T-helper 1 cell treated with Interleukin-12 subunit alpha and Interleukin-12 subunit beta and Interleukin-4 antibody, amounts not matched to agents 30 μg/mL and 1 μg/mL, for 36 hours (primary cell): Measurements from ENCODE around the gene OXCT1.

Source experiments
- H3K27ac Mint-ChIP-seq: one replicate; pipeline ENCODE4 v1.8.0; 2021; ENCODE audit warnings: mild to moderate bottlenecking, mixed read lengths
- H3K27me3 Mint-ChIP-seq: one replicate; pipeline ENCODE4 v1.8.0; 2021; ENCODE audit warnings: low read depth, mixed read lengths
- H3K36me3 Mint-ChIP-seq: one replicate; pipeline ENCODE4 v1.8.0; 2021; ENCODE audit warnings: low read depth, mixed read lengths
- H3K4me1 Mint-ChIP-seq: one replicate; pipeline ENCODE4 v1.8.0; 2021; ENCODE audit warnings: low read depth, mixed read lengths
- H3K4me3 Mint-ChIP-seq: one replicate; pipeline ENCODE4 v1.8.0; 2021; ENCODE audit warnings: mild to moderate bottlenecking, moderate library complexity, mixed read lengths
- H3K9me3 Mint-ChIP-seq: one replicate; pipeline ENCODE4 v1.8.0; 2021; ENCODE audit warnings: mixed read lengths

OXCT1 gene

DNA sequence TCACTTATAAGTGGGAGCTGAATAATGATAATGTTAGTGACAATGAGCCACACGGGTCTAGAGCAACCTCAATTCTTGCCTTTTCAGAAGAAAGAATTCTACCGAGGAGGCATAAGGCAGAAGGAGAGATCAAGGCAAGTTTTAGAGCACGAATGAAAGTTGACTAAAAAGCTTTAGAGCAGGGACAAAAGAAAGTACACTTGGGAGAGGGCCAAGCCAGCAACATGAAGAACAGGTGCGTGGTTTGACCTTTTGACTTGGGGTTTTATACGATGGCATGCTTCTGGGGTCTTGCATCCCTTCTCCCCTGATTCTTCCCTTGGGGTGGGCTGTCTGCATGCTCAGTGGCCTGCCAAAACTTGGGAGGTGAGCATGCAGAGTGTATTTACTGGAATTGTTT is 12.5 kb upstream of the OXCT1 start:
- peaks cover 7% of the 10 kb centered on the region for H3K27me3 Mint-ChIP-seq
- H3K9me3 Mint-ChIP-seq, result no peaks in the 10 kb centered on the region
- H3K27ac Mint-ChIP-seq, result no peak overlapping the region

DNA sequence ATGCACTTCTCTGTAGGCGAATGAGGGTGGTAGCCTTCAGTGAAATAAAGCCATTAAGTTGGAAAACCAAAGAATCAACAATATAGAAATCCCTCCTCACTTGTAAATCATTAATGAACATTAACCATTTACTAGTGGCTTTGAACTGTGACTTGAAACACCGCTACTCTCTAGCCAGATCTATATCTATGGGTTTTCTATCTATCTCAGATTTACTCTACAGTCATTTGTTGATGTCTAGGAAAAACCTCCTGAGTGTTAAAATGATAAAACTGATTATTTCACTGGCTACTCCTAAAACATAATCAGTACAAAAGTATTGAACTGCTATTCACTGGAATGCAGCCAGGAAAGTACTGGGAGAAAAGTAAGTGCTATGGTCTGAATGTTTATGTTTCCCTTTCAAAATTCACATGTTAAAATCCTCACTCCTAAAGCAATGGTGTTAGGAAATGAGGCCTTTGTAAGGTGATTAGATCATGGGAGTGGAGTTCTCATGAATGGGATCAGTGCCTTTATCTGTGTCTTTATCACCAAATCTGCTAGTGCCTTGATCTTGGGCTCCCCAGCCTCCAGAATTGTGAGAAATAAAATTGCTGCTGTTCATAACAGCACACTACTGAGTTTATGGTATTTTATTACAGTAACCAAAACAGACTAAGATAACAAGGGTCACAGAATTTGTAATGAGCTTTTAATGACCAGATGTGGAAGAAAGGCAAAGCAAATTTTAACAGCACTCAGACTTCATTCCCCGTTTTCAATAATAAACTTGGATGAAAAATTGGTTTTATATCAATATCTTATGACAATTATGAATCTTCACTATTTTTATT is 8.6 kb upstream of the OXCT1 start:
- Mint-ChIP-seq H3K9me3 (no peaks in the 10 kb centered on the region), H3K4me3 (no peak overlapping the region), H3K4me1 (peaks cover 14% of the 10 kb centered on the region), H3K27ac (no peak overlapping the region), H3K36me3 (peaks cover 1% of the 10 kb centered on the region), H3K27me3 (peaks cover 7% of the 10 kb centered on the region)

More for the DNA sequence above, 12.5 kb upstream of the OXCT1 start:
- H3K36me3 Mint-ChIP-seq, result peaks cover 1% of the 10 kb centered on the region
- H3K4me1 Mint-ChIP-seq, result peaks cover 8% of the 10 kb centered on the region
- H3K4me3 Mint-ChIP-seq, result no peak overlapping the region

DNA sequence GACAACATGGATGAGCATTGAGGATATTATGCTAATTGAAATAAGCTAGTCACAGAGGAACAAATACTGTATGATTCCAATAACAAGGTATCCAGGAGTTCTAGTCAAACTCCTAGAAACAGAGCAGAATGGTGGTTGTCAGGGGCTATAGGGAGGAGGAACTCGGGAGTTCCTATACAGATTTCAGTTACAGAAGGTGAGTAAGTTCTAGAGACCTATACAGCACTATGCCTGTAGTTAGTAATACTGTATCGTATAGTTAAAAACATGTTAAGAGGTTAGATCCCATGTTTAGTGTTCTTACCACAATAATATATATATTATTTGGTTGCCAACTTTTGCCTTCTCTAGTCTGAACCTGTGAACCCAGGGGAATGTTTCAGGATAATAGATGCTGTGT is 7.9 kb upstream of the OXCT1 start:
- Mint-ChIP-seq H3K4me1 (peaks cover 12% of the 10 kb centered on the region), H3K36me3 (no peaks in the 10 kb centered on the region), H3K27ac (no peak overlapping the region), H3K27me3 (peaks cover 7% of the 10 kb centered on the region), H3K4me3 (no peak overlapping the region), H3K9me3 (no peaks in the 10 kb centered on the region)

DNA sequence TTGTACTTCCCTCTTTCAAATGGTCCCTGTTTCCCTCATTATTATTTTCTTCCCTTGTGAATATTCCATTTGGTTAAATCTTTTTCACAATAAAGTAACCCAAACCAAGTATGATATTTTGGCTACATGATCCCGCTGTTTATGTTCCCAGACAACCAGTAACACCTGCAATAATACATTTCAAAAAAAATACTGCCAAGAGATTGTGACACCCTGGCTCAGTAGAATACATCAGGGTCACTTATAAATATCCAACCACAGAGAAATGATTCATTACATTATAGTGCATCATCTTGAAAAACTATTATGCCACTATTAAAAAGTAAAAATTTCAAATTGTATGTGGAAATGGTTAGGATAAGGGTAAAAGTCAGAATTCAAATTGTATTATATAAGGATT is 7.2 kb upstream of the OXCT1 start:
- Mint-ChIP-seq H3K27ac (no peak overlapping the region), H3K4me1 (peaks cover 10% of the 10 kb centered on the region), H3K9me3 (no peaks in the 10 kb centered on the region), H3K4me3 (no peak overlapping the region), H3K36me3 (no peaks in the 10 kb centered on the region), H3K27me3 (peaks cover 7% of the 10 kb centered on the region)

DNA sequence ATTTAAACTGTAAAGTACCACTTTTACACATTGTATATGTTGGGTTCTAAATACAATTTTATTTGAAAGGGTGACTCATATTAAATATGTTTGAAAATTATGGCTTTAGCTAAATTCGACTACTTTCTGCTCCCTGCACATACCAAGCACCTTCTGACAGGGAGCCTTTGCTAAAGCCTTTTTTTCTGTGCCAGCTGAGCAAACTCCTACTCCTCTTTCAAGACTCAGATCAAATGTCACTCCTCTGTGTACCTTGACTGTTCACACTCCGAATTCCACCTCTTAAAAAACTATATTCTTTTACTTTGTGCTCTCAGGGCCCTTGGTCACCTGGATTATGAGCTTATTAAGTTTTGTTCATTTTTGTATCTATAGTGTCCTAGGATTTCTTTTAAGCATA is 6.5 kb upstream of the OXCT1 start:
- H3K9me3 Mint-ChIP-seq, result no peaks in the 10 kb centered on the region
- H3K27ac Mint-ChIP-seq, result no peak overlapping the region
- peaks cover 7% of the 10 kb centered on the region for H3K27me3 Mint-ChIP-seq
- no peak overlapping the region for H3K4me3 Mint-ChIP-seq
- peaks cover 10% of the 10 kb centered on the region for H3K4me1 Mint-ChIP-seq
- H3K36me3 Mint-ChIP-seq, result no peaks in the 10 kb centered on the region

DNA sequence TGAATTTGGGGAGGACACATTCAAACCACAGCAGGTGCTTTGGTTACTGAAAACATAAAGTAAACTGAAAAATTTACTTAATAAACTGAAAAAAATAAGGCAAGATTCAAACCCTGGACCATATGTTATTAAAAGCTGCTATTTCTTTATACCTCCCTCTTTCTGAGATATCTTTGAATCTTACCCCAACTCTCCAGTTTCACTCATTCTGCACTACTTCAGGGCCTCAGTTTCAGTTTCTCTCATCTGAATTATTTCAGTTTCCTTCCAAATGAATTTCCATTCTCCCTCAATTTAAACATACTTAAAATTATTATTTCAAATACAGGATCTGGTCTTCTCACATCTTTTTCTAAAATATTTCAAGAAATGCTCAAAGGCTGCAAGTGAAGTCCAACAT is 4.9 kb upstream of the OXCT1 start:
- H3K4me1 Mint-ChIP-seq, result peaks cover 15% of the 10 kb centered on the region
- H3K9me3 Mint-ChIP-seq, result no peaks in the 10 kb centered on the region
- no peak overlapping the region for H3K27ac Mint-ChIP-seq
- no peaks in the 10 kb centered on the region for H3K36me3 Mint-ChIP-seq
- peaks cover 4% of the 10 kb centered on the region for H3K27me3 Mint-ChIP-seq
- H3K4me3 Mint-ChIP-seq, result no peak overlapping the region

DNA sequence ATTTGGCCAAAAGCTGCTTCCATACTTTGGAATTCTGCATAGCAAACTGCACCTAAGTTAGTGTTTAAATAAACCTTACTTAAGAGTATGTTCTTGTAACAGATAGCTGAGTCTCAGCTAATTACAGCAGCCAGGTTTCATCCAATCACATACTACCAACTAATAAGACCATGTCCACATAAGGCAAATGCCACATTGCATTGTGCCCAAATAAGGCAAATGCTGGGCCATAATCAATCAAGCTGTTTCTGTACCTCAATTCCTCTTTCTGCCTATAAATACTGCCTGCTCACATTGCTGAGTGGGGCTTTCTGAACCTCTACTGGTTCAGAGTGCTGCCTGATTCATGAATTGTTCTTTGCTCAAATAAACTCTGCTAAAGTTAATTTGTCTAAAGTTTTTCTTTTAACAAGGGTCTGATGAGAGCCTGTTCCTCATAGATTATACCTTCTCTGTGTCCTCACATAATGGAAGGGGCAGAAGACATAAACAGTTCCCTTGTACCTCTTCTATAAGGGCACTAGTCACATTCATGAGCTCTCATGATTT is 4.4 kb upstream of the OXCT1 start:
- no peak overlapping the region for H3K27ac Mint-ChIP-seq
- no peak overlapping the region for H3K4me3 Mint-ChIP-seq
- H3K9me3 Mint-ChIP-seq, result no peaks in the 10 kb centered on the region
- H3K27me3 Mint-ChIP-seq, result no peaks in the 10 kb centered on the region
- H3K36me3 Mint-ChIP-seq, result no peaks in the 10 kb centered on the region
- peaks cover 13% of the 10 kb centered on the region for H3K4me1 Mint-ChIP-seq

DNA sequence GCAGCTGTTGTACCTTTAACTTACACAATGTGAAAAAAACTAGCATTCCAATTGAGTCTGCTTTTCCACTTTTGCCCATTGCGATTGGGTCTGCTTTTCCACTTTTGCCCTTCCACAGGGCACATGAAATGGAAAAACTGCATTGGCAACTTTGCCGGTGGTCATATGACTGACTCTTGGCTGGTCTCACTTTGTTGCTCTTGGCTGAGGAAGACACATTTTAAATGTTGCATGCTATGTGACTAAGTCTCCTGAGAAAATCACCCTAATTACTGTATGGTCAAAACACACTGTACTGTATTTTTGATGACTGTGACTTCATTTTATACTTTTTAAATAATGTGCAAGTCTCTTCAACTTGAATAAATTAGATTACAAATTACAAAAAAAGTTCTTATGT is 1.6 kb upstream of the OXCT1 start:
- no peaks in the 10 kb centered on the region for H3K27me3 Mint-ChIP-seq
- H3K4me1 Mint-ChIP-seq, result peaks cover 31% of the 10 kb centered on the region
- no peak overlapping the region for H3K27ac Mint-ChIP-seq
- no peaks in the 10 kb centered on the region for H3K9me3 Mint-ChIP-seq
- peaks cover 7% of the 10 kb centered on the region for H3K36me3 Mint-ChIP-seq
- H3K4me3 Mint-ChIP-seq, result no peak overlapping the region

DNA sequence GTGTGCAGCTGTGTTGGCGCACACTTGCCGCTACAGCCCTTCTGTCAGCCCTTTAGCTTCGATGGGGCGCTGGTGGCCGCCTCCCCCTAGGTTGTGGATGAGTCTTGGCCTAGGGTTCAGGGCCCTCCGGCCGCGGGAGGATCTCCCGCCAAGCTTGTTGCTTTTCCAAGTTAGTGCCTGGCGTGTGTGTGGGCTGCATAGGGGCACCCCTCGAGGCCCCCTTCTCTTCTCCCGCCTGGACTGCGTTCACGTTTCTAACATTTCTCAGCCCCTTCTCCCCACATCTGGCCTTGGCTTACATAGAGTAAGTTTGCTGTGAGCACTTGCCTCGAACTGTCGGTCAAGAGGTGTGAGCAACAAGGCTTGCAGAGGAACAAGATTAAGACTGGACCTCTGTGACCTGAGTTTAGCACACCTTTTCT is 413 bp upstream of the OXCT1 start:
- Mint-ChIP-seq H3K9me3 (no peaks in the 10 kb centered on the region), H3K4me3 (peak overlapping the region; percentile 89), H3K4me1 (peaks cover 40% of the 10 kb centered on the region), H3K27ac (peak overlapping the region; percentile 94), H3K36me3 (peaks cover 9% of the 10 kb centered on the region), H3K27me3 (no peaks in the 10 kb centered on the region)

DNA sequence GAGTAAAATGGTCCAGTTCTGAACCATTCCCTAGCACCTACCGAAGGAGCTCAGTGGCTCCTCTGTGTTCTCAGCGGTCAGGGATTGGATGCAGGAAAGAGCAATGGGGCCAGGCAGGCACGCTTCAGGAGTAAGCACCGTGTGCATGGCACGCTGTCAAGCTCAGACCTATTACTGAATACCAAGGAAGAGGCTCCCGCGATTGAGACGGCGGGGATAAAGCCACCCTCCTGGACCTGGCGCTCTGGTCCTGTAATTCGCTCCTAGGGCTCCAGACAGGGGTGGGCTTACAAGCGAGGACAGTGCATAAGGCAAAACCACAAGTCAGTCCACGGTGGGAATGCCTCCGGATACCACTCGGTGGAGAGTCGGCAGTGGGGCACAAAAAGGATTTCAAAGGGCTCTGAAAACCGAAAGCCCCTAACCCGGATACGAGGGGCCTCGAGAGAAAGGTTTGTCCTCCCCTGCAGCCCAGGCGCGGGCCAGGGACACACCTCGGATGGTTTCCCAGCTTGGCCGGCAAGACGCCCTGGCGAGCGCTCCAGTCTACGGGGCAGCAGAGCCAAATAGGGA is 988 bp downstream of the OXCT1 start:
- H3K4me1 Mint-ChIP-seq, result peaks cover 43% of the 10 kb centered on the region
- H3K27ac Mint-ChIP-seq, result peak overlapping the region; percentile 94
- peaks cover 9% of the 10 kb centered on the region for H3K36me3 Mint-ChIP-seq
- no peaks in the 10 kb centered on the region for H3K27me3 Mint-ChIP-seq
- H3K9me3 Mint-ChIP-seq, result no peaks in the 10 kb centered on the region
- peak overlapping the region; percentile 89 for H3K4me3 Mint-ChIP-seq

DNA sequence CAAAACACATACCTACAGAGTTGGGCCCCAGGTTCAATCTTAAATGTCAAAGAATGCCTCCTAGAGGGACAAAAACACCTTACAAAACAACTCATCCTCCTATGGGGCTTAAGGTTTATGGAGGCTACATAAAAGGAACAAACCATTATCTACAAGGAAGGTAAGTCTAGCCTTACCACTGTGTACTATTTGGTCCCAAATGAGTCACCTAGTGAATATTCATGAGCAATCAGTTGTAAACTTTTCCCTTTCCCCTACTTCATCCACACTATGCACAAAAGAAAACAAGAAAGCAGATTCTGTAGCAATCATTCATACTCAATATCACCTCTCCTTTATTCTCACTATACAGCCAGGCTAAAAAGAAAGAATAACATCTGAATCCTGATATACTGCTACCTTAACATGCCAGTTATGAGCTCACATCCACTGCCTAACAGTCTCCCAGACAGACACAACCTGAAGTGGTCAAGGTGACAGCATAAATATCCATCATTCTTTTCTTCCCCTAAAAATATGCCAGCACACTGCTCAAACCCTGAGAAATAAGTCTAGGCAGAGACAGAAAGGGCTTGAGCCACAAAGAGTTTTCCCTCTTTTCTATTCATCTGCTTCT is 6.2 kb downstream of the OXCT1 start:
- Mint-ChIP-seq H3K4me3 (no peak overlapping the region), H3K36me3 (peaks cover 23% of the 10 kb centered on the region), H3K27me3 (no peaks in the 10 kb centered on the region), H3K4me1 (peaks cover 51% of the 10 kb centered on the region), H3K9me3 (no peaks in the 10 kb centered on the region), H3K27ac (peak overlapping the region; percentile 24)

DNA sequence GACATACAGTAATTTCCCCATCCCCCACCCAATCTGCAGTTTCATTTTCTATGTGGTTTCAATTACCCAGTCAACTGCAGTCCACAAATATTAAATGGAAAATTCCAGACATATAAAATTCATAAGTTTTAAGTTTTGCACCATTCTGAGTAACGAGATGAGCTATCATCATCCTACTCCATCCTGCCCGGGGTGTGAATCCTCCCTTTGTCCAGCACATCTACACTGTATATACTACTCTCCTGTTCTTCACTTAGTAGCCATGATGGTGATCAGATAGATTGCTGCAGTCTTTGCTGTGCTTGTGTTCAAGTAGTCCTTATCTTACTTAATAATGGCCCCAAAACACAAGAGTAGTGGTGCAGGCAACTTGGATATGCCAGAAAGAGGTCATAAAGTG is 11.3 kb downstream of the OXCT1 start:
- H3K4me1 Mint-ChIP-seq, result peaks cover 15% of the 10 kb centered on the region
- H3K27ac Mint-ChIP-seq, result peak overlapping the region; percentile 28
- no peaks in the 10 kb centered on the region for H3K9me3 Mint-ChIP-seq
- H3K4me3 Mint-ChIP-seq, result no peak overlapping the region
- H3K27me3 Mint-ChIP-seq, result no peaks in the 10 kb centered on the region
- H3K36me3 Mint-ChIP-seq, result peaks cover 20% of the 10 kb centered on the region

DNA sequence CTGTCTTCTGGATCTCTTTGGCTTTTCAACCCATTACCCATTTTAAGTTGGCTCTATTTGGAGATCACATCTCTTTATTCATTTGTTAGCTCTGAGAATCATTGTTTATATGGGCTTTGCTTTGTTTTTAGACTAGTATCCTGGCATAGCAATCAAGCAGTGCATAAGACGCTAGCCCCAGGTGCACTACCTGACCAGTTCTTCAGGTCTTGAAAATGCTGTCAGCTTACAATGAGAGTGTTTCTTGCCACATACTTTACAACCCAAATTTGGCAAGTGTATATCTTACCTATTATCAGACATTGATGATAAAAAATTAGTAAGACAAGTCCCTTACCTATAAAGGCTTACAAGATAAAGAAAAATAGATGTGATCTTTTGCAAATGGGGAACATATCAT is 12.2 kb downstream of the OXCT1 start:
- peaks cover 8% of the 10 kb centered on the region for H3K4me1 Mint-ChIP-seq
- no peaks in the 10 kb centered on the region for H3K27me3 Mint-ChIP-seq
- H3K36me3 Mint-ChIP-seq, result peaks cover 26% of the 10 kb centered on the region
- H3K9me3 Mint-ChIP-seq, result no peaks in the 10 kb centered on the region
- H3K4me3 Mint-ChIP-seq, result no peak overlapping the region
- H3K27ac Mint-ChIP-seq, result no peak overlapping the region

DNA sequence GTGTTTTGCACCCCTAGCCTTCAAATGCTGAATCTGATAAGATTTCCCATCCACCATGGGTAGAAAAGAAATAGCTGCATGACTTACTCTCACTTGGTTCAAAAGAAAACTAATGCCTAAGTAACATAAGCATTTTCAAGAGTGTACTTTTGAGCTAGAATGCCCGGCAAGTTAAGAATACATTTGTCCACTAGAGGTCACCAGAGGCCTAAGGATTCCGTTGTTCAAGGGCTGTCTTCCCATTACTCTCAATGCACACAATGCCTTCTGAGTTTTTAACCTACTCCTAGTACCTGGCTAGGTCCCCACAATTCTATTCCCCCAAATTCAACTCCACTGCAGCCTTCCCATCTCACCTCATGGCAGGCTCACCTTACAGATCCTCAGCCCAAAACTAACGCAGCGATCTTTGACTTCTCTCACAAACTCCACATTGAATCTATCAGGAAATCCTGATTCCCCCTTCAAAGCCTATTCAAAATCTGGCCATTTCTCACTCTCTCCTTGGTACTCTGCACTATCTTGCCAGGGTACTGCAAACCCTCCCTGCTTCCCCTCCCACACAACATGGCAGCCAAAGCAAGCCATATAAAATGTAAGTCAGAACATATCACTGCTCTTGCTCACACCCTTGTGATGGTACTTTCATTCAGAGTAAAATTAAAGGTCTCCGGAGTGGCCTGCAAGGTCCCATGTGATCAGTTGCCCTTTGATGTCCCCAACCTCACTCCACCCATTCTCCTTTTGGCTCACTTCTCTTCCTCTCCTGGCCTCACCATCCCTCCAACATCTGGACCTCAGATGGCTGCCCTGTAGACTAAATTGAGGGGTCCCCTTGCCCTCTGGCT is 13.4 kb downstream of the OXCT1 start:
- Mint-ChIP-seq H3K9me3 (no peaks in the 10 kb centered on the region), H3K27ac (no peak overlapping the region), H3K36me3 (peaks cover 29% of the 10 kb centered on the region), H3K4me1 (peaks cover 8% of the 10 kb centered on the region), H3K4me3 (no peak overlapping the region), H3K27me3 (no peaks in the 10 kb centered on the region)
